HG03139 (cell line): ENCODE measurements around the gene UVSSA.

Source experiments
- ATAC-seq: cut with Tn5 transposase; IDR thresholded peaks from one replicate; pipeline ENCODE4 v1.9.1; 2021; ENCODE audit not compliant: unreplicated experiment

UVSSA gene

DNA sequence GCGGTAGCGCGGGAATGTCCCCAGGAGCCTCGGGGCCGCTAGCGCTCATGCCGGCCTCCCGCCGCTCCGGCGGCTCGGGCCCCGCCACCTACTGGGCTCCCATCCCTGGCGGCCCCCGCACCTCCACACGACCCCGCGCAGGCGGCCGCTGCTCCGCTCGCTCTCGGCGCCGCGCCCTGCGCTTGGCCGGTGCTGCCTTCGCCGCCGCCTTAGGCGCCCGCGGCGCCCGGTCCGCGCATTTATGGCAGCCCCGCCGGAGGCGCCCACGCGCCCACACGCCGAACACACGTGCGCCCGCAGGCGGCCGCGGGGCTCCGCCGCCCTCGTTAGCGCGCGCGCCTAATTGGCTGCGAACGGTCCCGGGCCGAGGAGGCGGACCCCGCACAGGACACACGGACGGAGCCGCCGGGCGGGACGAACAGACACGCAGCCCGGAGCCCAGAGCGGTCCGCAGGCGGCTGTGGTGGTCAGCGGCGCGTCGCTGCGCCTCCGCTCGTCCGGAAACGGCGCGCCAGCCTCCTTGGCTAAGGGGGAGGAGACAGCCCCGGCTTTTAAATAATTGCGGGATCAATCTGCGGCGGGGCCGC is 59.5 kb downstream of the UVSSA start, which contains the start of gene NKX1-1:
Gene NKX1-1 (minus strand): TSS at position 49 of the 587 bp plus-strand sequence. CDS start 0 bp downstream, at position 49.
- no peak for ATAC-seq

DNA sequence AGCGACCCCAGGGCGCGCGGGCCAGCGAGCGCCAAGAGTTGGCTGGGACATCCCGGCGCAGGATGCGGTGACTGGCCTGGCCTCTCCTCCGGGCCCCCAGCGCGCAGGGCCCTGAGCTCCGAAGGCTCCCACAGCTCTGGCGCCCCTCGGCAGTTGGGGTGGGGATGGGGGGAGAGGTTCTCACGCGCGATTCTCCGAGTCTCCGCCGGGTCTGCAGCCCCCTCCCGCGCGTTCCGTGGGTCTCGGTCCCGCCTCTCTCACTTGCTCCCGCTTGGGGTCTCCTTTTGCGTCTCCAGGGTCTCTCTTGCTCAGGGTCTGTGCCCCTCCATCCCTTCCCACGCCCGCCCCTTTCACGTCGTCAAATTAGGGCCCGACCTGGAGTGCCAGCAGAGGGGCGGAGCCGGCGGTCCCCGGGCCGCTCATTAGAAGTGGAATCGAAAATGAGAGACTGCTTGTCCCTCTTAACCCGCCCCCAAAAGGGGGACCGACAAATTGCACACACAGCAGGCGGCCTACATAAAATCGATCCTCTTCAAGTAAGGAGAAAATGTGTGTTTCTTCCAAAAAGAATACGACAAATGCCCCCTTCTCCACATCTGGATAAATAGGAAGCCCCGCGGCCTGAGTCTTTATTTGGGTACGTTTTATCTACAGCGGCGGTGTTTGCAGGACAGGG is 60.1 kb downstream of the UVSSA start:
- ATAC-seq, result no peak

DNA sequence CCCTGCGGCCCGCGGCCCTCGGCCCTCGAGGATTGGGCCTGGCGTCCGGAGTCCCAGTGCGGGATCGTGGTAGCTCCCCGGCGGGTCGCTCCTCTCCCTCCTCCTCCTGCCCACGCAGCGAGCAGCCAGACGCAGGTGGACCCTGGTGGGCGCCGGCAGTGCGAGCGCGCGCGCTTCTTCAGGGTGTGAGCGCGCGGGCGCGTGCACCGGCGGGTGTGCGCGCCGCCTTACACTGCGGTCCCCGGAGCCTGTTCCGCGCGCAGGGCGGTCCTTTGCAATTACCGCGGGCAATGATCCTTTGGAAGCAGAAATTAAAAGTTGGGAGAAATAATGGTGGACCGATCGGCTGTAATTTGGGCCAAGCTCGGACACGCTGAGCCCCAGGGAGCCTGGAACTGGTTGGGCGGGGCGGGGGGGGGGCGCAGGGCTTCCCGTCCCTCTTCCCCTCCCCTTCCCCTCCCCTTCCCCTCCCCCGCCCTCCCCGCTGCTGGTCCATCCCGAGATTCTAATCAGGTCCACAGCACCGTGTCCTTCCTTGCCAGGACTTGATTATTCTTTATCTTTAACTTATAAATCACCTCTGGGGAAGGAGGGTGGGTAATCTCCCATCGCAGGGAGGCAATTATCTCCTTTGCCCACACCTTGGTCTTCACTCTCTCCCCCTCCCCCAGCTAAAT is 60.8 kb downstream of the UVSSA start:
- ATAC-seq, result no peak

DNA sequence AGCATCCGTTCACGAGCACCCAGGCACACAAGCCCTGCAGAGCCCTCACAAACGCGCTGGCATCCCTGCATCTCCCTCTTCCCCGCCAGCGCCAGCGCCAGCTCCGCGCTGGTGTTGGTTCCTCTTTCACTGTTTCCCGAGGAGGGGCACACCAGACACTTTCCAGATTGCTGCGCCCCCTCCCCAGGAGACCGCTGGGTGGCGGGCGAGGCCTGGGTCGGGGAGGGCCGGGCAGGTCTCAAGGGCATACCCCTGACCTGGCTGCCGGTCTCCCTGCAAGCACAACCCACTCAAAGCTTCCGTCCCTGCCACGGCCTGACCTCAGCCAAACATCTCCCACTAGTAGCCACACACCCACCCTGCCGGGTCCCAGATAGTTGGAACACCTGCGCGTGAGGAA is 61.4 kb downstream of the UVSSA start:
- ATAC-seq, result no peak

DNA sequence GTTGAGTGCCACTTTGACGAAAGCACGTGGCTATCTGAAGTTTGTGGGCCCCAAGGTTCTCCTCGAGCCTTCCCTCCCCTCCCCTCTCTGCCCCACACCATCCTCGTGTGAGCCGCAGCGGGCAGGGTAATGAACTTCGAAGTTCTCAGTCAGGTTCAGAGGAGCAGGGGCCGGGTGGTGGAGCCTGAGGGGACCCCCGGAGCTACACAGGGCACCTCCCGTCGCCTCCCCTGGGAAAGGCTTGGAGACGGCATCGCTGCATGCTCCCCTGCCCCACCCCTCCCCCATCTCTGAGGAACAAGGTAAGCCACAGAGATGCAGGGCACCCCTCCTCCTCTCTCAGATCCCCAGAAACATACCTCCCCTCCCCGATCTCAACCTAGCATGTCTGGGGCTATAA is 62.1 kb downstream of the UVSSA start:
- ATAC-seq, result no peak

DNA sequence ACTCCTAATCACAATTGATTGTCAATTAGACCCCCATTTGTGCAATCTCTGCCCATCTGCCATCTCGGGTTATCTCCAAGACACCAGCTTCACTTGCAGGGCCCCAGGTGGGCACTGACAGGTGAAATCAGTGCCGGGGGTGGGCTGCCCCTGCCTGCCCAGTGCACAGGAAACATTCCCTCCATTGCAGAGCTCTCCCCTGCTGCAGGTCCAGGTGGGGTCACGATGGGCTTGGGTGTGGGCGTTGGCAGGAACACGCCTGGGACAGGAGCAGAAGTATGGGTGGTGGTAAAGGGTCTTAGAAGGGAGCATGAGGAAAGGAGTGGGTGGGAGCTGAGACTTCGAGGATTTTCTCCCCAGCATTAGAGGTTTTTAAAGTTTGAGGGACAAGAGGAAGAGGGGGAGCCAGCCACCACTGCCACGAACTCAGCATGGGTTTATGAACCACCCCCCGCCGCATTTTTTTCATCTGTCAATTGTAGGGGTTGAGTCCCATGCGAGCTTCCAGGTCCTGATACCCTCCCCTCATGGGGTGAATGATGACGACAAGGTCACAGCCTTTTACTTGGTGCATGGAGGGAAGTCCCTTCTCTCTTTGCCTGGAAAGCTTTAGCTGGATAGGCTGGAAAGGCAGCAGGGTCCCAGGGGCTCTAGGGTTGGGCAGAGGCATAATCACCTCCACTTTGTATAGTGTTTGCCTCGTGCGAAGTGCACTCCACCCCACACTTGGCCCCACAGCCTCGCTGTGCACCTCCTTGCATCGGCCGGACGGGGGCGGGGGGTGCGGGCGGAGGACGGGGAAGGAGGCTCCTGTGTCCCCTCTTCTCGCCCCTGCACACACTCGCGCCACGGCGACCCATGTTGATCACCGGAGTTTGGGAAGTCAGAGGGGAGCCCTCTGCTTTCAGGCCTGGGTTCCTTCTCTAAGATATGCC is 62.8 kb downstream of the UVSSA start:
- no peak for ATAC-seq

DNA sequence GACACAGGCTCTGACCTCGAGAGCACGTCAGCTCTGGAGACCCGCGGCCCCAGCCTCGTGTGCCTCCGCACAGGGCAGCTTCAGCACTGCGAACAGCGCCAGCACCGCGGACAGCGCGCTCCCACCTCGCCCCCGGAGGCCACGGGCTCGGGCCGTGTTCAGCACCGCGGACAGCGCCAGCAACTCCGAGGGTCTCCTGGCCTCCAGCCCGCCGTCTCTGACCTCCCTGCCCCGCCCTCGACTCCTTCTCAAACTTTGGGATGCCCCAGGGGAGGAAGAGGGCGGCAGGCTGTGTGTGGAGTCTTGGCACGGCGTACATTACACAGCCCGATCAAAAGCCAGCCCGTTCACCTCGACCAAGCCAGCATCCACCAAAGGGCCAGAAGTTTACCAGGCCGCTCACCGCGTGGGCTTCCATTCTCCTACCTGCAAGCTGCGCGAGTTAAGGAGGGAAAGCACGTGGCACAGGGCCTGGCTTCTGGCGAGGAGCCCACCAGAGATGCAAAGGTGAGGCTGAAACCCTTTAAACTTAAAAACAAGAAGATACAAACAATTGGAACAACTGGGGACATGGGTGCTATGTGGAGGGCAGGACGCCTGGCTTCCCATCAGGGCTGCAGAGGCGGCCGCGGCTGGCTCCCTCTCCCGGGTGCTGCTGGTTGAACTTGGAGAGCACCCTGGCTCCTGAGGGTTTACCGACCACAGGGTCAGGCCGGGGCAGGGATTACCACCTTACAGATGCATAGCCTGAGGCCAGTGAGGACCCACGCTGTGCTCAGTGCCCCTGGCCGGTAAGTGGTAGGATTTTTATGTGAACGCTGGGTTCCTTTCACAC is 63.7 kb downstream of the UVSSA start:
- ATAC-seq, result no peak

DNA sequence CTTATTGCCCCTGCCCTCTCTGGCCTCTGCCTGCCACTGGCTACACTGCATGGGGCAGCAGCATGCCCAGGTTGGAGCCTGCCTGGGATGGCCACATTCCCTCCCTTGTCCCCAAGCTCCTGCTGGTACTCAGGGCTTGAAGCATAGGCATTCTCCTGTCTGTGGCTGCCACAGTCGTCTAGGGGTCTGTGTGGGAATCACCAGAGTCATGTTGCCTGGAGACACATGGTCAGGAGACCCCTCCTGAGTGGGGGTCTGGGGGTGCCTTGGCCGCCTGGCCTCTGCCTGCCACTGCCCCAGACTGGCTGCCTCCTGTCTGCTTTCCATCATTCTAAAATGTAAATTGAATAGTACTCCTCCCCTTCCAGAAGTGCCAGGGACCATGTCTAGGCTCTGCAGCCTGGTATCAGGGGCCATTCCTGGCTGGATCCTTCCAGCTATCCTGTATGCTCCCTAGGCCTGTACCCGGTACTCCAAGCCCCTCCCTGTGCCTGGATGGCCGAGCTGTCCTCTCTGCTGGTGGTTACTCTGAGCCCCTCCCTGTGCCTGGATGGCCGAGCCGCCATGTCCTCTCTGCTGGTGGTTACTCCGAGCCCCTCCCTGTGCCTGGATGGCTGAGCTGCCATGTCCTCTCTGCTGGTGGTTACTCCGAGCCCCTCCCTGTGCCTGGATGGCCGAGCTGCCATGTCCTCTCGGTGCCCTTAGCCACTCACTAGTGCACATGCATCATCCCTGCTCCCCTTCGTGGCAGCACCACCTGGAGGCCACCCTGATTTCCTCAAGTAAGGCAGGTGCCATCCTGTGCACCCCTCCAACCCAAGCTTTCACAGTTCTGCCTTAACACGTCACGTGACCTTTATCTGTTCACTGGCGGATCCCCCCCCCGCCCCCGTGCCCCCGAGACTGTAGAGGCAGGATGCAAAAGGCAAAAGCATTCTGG is 64.7 kb downstream of the UVSSA start:
- ATAC-seq, result no peak

DNA sequence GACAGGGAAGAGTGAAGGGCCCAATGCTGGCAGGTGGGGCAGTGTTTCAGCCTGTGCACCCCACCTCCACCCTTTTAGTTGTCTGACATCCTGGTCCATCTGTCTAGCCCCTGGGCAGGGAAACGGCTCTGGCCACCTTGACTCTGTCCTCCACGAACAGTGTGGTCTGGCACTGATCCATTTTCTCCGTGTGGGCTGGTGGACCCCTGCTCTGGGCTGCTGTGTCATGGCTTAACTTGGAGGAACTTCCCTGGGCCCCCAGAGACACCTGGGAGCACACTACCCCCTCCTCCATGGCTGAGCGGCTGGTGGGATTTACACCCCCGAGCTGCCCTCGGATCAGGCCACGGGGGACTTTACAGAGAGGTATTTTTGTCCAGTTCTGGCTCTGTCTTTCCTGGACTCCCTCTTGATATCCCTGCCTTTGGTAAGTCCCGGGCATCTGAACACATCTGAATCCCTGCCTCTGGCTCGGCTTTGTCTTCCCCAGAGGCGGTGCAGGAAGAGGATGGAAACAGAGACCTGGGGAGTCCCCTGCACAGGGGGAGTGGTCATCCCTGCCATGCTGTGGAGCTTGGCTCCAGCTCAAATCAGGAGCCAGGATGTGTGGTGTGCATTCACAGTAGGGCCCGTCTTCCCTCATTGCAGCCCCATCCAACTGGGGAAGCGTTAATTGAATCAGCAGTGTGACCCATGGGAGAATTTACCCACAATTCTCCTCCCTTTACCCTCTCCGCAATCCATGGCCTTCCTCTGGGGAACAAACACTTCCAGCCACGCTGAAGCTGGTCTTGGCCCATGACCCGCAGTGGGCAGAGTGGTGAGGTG is 65.6 kb downstream of the UVSSA start:
- ATAC-seq, result no peak

DNA sequence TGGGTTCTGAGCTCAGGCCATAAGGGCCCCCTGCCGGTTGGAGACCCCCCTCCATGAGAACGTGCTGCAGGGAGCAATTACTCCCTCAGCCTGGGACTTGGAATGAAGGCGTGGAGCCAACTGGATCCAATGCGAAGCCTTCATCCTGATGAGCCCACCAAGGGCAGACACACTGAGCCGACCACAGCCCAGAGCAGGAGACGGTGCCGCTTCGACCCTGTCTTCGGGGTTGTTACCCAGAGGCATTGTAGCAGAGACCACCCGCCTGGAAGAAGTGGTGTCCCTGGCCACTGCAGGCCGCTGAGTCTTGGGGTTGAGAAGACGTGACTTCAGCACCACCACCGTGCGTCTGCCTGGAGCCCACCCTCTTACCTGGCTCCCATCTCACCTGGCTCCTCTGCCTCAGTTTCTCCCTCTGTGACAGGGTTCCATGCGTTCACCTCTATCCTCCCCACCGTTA is 66.2 kb downstream of the UVSSA start:
- no peak for ATAC-seq

DNA sequence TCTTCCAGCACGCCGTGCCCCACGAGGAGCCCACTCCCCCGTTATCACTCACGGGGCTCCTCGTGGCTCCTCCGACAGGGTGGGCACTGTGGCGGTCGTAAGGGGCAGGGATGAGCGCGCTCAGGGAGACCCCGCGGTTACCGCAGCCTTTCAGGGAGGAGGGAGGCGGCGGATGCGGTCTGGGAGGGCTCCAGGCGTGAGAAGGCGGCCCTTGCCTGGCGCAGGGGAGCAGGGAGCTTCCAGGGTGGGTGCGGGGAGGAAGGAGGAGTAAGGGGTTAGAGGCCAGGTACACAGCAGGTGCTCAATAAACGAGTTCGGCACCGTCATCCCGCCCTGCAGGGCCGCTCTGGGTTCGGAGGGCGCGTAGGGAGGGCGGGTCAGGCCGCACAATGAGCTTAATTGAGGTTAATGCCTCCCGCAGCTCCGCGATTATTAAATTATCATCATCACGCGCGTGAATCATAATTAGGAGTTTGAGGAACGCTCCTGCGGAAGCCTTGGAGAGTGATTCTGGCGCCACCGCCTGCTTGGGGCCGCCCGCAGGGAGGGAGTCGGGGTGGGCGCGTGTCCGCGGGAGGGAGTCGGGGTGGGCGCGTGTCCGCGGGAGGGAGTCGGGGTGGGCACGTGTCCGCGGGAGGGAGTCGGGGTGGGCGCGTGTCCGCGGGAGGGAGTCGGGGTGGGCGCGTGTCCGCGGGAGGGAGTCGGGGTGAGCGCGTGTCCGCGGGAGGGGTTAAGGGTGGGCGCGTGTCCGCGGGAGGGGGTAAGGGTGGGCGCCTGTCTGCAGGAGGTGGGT is 66.9 kb downstream of the UVSSA start:
- no peak for ATAC-seq

DNA sequence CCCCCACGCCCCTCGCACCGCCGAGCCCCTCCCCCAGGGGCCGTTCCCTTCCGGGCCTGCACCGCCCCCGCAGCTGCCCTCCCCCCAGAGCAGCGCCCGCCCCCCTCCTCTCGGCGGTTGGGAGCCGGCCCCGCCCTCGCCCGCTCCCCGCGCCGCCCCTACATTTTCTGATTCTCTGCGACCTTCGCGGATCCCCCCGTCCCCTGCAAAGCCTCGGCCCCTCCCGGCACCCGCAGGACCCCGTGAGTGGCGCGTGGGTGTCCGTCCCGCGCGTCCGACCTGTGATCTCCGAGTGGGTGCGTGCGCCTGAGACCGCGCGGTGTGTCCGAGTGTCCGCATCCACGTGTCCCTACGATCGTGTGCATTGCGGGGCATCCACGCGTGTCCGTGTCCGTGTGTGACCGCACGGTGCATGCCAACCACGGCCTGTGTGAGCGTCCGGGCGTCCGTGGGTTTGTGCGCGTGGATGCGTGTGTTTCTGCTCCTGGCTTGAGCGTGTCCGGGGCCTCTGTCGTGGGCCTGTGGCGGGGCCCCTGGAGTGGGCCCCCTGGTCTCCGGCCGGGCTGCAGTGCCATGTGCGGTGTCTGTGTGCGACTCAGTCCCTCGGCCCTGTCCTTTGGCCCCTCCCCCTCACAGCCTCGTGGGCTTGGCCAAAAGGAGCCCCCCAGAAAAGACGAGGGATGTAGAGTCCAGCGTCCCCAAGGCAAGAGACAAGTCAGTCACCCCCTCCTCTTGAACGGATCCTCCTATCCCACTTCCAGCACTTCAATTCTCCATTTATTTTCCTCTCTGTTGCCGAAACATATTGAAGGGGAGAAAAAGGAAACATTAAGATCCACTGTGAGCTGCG is 68.0 kb downstream of the UVSSA start:
- no peak for ATAC-seq

DNA sequence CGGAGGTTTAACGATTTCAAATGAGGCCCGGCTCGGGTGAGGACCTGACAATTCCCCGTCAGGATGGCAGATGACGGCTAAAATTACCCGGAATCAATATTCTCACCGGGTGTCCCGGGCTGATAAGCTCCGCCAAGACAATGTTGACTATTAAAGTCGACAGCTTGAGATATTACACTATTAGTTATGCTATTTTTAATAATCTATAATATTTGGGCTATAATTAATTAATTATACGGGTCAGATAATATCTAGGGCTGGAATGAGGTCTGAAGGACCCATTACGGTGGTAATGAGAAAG is 68.6 kb downstream of the UVSSA start:
- ATAC-seq, result no peak

DNA sequence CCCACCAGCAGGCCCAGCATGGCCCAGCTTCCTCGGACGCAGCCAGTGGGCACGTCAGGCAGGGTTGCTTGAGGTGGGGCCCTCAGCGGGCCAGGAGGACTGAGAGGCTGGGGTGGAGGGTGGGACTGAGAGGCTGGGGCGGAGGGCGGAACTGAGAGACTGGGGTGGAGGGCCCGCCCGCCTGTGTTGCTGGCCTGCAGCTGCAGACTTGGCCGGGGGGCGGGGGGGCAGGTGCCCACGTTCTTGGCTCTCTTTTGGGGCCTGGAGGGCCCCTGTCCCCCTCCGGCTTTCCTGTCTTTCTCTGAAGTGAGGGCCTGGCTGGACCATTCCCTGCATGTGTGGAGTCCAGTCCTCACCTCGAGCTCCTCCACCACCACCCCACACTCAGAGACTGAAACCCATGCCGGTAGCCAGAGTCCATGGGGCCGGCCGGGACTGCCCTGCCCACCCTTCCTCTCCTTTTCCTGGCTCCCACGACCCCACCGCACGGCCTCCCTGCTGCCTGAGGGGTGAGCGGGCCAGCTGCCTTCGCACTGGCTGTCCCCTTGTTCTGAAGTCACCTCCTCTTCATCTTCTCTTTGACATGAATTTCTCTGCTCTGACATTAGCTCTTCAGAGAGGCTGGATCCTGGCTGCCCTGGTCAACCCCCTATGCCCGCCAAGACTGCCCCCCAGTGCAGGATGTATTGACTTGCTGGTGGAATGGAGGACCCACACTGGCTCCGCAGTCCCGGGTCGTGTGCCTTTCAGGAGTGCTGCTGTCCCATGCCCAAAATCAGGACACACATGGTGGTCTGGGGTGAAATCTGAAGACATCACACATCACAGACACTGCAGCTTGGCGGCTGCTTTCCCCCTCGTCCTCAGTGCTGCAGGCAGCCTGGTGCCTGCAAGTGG is 69.3 kb downstream of the UVSSA start:
- ATAC-seq, result no peak

DNA sequence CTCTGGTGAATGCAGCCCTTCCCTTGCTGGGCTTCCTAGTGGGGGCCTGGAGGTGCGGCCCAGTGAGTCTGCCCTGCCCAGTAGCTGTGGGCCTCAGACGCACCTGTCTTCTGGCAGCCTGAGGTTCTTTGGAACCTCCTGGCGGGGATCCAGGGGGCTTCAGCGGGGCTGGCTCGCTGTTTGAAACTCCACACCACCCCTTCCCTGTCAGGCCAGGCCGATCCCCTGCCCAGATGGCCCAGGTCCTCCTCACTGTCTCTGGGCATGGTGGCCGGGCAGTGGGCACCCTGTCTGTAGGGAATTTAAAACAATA is 69.9 kb downstream of the UVSSA start:
- no peak for ATAC-seq
